Neuron (in vitro differentiated cells): ENCODE results near the gene CEMIP.

Source experiments
- H2AFZ ChIP-seq: one replicate; pipeline ENCODE4 v1.6.1; 2013; ENCODE audit warnings: low read depth, mild to moderate bottlenecking, inconsistent platforms, low read length, moderate library complexity
- H3K27me3 ChIP-seq: one replicate; pipeline ENCODE4 v1.6.1; 2013; ENCODE audit warnings: low read length; ENCODE audit not compliant: insufficient read depth
- H3K36me3 ChIP-seq: one replicate; pipeline ENCODE4 v1.6.1; 2013; ENCODE audit warnings: low read length; ENCODE audit not compliant: insufficient read depth
- H3K4me1 ChIP-seq: one replicate; pipeline ENCODE4 v1.6.1; 2013; ENCODE audit warnings: low read length; ENCODE audit not compliant: insufficient read depth
- H3K4me3 ChIP-seq: 2 replicates; pipeline ENCODE4 v1.5.1; 2013; ENCODE audit warnings: mild to moderate bottlenecking, low read length, moderate library complexity
- H3K9me3 ChIP-seq: one replicate; pipeline ENCODE4 v1.6.1; 2013; ENCODE audit warnings: low read length

The CEMIP gene

DNA sequence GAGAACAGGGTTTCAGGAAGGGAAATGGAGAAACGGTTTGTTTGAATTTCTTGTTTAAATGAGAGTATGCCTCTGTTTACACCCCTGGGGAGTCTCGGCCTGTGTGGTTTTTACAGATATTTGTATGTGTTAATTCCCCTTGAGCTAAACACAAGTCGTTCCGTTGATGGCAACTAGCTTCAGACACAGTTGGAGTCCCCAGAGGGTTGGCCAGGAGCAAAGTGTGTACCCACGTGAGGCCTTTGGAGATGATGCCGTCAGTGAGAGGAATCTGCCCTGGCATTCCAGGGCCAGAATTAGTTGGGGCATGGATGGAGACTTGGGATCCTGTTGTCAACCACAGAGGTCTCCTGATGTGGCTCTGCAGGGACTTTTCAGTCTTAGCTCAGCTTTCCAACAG is 44.0 kb downstream of the CEMIP start:
- H3K36me3 ChIP-seq: no peaks in the 10 kb centered on the region
- peaks cover 3% of the 10 kb centered on the region for H3K4me1 ChIP-seq
- H3K9me3 ChIP-seq: no peaks in the 10 kb centered on the region
- no peak overlapping the region for H2AFZ ChIP-seq
- peaks cover 3% of the 10 kb centered on the region for H3K27me3 ChIP-seq
- H3K4me3 ChIP-seq: no peak overlapping the region

GRCh38 chr15:80823995-80824394 is 44.8 kb downstream of the CEMIP start:
- Histone ChIP-seq H3K9me3 (no peaks in the 10 kb centered on the region), H2AFZ (no peak overlapping the region), H3K4me3 (no peak overlapping the region), H3K27me3 (peaks cover 3% of the 10 kb centered on the region), H3K36me3 (no peaks in the 10 kb centered on the region), H3K4me1 (peaks cover 3% of the 10 kb centered on the region)

GRCh38 chr15:80825361-80826030 is 46.3 kb downstream of the CEMIP start:
- Histone ChIP-seq H3K36me3 (no peaks in the 10 kb centered on the region), H3K4me1 (peaks cover 3% of the 10 kb centered on the region), H3K4me3 (no peak overlapping the region), H3K9me3 (no peaks in the 10 kb centered on the region), H2AFZ (no peak overlapping the region), H3K27me3 (peaks cover 3% of the 10 kb centered on the region)

DNA sequence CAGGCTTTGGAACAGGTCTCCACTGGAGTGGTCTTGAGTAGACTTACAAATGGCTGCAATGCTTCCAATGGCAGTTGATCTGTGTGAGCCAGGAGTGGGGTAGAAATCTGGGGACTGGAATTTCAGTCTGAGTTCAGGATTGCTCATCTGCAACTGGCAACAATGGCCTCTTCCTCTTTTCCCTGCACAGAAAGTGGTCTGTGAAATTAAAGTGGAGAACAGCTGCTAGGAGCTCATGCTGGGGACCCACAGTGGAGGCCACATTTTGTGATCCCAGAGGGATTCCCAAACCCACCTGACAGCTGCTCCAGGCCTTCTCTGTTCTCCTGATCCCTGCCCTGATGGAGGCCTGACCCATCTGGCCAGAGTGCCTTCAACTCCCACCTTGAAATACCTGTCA is 49.6 kb downstream of the CEMIP start:
- Histone ChIP-seq H3K4me1 (peaks cover 3% of the 10 kb centered on the region), H2AFZ (no peak overlapping the region), H3K36me3 (no peaks in the 10 kb centered on the region), H3K4me3 (no peak overlapping the region), H3K27me3 (peaks cover 3% of the 10 kb centered on the region), H3K9me3 (no peaks in the 10 kb centered on the region)

- Histone ChIP-seq H3K4me1 (peaks cover under 1% of the 10 kb centered on the region), H3K9me3 (no peaks in the 10 kb centered on the region), H3K4me3 (no peak overlapping the region), H3K36me3 (no peaks in the 10 kb centered on the region), H3K27me3 (no peaks in the 10 kb centered on the region), H2AFZ (no peak overlapping the region)
These were observed 51.5 kb downstream of the CEMIP start for GRCh38 chr15:80830677-80831076.

DNA sequence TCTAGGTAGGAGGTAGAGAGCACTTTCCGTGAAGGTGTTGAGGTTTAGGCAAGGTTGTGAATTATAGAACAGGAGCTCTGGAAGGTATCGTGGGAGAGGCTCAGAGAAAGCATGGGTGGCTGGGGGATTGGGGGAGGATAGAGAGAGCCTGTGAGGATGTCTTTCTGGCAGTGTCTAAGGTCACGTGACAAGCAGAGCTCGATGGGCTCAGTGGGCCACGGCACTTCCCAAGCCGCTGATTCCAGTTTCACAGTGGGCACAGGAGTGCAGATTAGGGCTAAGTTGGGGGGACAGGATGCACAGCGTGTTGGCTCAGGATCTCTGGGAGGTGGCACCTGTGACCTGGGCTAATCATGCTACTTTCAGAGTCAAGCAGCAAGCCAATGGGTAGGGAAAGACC is 52.0 kb downstream of the CEMIP start:
- H3K4me1 ChIP-seq: no peaks in the 10 kb centered on the region
- no peak overlapping the region for H2AFZ ChIP-seq
- H3K36me3 ChIP-seq: no peaks in the 10 kb centered on the region
- no peaks in the 10 kb centered on the region for H3K27me3 ChIP-seq
- no peaks in the 10 kb centered on the region for H3K9me3 ChIP-seq
- H3K4me3 ChIP-seq: no peak overlapping the region

- no peak overlapping the region for H3K4me3 ChIP-seq
- H3K4me1 ChIP-seq: no peaks in the 10 kb centered on the region
- no peak overlapping the region for H2AFZ ChIP-seq
- H3K36me3 ChIP-seq: no peaks in the 10 kb centered on the region
- no peaks in the 10 kb centered on the region for H3K27me3 ChIP-seq
- H3K9me3 ChIP-seq: no peaks in the 10 kb centered on the region
These were observed 52.5 kb downstream of the CEMIP start for GRCh38 chr15:80831606-80832224.

- Histone ChIP-seq H3K4me3 (no peak overlapping the region), H3K36me3 (no peaks in the 10 kb centered on the region), H2AFZ (no peak overlapping the region), H3K9me3 (no peaks in the 10 kb centered on the region), H3K4me1 (no peaks in the 10 kb centered on the region), H3K27me3 (peaks cover under 1% of the 10 kb centered on the region)
These were observed 53.5 kb downstream of the CEMIP start for GRCh38 chr15:80832686-80833085.

DNA sequence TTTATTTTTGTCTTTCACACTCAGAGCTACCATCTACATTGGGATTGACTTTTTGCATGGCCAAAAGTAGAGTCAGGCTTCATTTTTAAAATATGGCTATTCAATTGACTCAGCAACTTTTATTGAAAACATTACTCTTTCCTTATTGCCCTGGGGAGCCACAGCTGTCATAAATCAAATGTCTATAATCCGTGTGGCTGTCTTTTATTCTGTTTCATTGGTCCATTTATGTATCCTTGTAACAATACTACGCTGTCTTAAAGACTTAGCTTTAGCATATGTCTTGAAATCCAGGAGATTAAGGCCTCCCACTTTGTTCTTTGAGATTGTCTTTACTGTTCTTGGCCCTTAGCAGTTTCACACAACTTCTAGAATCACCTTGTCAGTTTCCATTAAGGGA is 55.2 kb downstream of the CEMIP start:
- peaks cover 4% of the 10 kb centered on the region for H3K27me3 ChIP-seq
- no peaks in the 10 kb centered on the region for H3K4me1 ChIP-seq
- no peak overlapping the region for H2AFZ ChIP-seq
- H3K9me3 ChIP-seq: no peaks in the 10 kb centered on the region
- H3K4me3 ChIP-seq: no peak overlapping the region
- no peaks in the 10 kb centered on the region for H3K36me3 ChIP-seq

DNA sequence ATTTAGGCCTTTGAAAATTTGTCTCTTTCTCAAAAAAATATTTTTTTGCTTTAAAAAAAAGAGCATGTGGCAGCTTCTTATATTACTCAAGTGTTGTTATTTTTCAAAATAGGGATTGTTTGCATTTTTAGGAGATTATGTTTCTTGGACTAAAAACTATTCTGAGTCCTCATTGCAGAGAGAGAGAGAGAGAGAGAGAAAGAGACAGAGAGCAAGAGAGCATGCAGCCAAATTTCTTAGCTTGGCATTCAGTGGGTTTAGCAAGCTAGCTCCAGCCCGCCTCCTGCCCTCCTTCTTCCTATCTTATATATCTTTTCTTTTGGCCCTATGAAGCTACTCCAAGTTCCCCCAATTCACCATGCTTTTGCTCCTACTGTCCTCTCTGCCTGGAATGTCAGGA is 55.7 kb downstream of the CEMIP start:
- no peaks in the 10 kb centered on the region for H3K9me3 ChIP-seq
- H3K4me3 ChIP-seq: no peak overlapping the region
- H3K36me3 ChIP-seq: no peaks in the 10 kb centered on the region
- no peak overlapping the region for H2AFZ ChIP-seq
- H3K4me1 ChIP-seq: no peaks in the 10 kb centered on the region
- H3K27me3 ChIP-seq: peaks cover 4% of the 10 kb centered on the region

- Histone ChIP-seq H3K4me3 (no peak overlapping the region), H3K27me3 (peaks cover 4% of the 10 kb centered on the region), H3K4me1 (no peaks in the 10 kb centered on the region), H3K36me3 (no peaks in the 10 kb centered on the region), H2AFZ (no peak overlapping the region), H3K9me3 (no peaks in the 10 kb centered on the region)
These were observed 56.2 kb downstream of the CEMIP start for GRCh38 chr15:80835336-80835735.

- Histone ChIP-seq H3K27me3 (peaks cover 4% of the 10 kb centered on the region), H3K4me3 (no peak overlapping the region), H3K36me3 (no peaks in the 10 kb centered on the region), H3K9me3 (no peaks in the 10 kb centered on the region), H2AFZ (no peak overlapping the region), H3K4me1 (no peaks in the 10 kb centered on the region)
These were observed 57.1 kb downstream of the CEMIP start for GRCh38 chr15:80836223-80836622.

- Histone ChIP-seq H2AFZ (no peak overlapping the region), H3K27me3 (peaks cover 4% of the 10 kb centered on the region), H3K36me3 (no peaks in the 10 kb centered on the region), H3K4me3 (no peak overlapping the region), H3K9me3 (no peaks in the 10 kb centered on the region), H3K4me1 (no peaks in the 10 kb centered on the region)
These were observed 57.8 kb downstream of the CEMIP start for GRCh38 chr15:80837006-80837405.

DNA sequence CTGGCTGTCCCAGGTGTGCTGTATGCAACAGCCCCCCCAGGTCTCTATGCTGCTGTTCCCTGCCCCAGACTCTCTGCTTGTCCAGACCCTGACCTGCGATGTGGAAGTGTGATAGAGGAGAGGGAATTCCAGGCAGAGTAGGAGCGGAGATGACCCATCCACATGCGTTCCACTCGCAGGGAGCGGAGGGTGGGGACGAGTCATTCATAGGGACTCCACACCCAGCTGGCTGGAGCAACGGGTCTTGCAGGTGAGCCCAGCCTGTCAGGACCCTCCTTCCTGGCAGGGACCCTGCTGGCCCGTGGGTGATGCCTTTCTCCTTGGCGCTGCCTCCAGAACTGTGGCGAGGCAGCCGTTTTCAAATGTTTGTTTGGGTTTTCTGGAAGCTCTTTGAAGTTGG is 58.8 kb downstream of the CEMIP start:
- Histone ChIP-seq H3K4me1 (no peaks in the 10 kb centered on the region), H3K36me3 (no peaks in the 10 kb centered on the region), H3K4me3 (no peak overlapping the region), H3K27me3 (peaks cover 4% of the 10 kb centered on the region), H3K9me3 (no peaks in the 10 kb centered on the region), H2AFZ (no peak overlapping the region)
